Coronary artery (tissue), 2 donors: ENCODE data around the gene TCEA2.

ENCODE experiments used
- DNase-seq: peaks from one replicate; pipeline ENCODE4 v3.0.0-alpha.2; 2017; ENCODE audit warnings: low spot score
- H3K27ac ChIP-seq, 2 donors: fragments of 200-600 bp; sonication (generic); one replicate each; pipeline ENCODE4 v1.5.1; 2016 to 2019
- H3K4me3 ChIP-seq: fragments of 200-600 bp; sonication (generic); 2 replicates; pipeline ENCODE4 v1.5.1; 2016; ENCODE audit warnings: mild to moderate bottlenecking, moderate library complexity
- CTCF ChIP-seq: fragments of 200-600 bp; sonication (generic); IDR thresholded peaks from one replicate; pipeline ENCODE4 v1.5.1; 2019; ENCODE audit warnings: antibody characterized with exemption

TCEA2 gene

GRCh38 chr20:64093013-64093503 lies 30.1 kb downstream of the TCEA2 start:
- DNase-seq, result no peak
- H3K27ac ChIP-seq, result no peak overlapping the region
- no peak overlapping the region for H3K4me3 ChIP-seq
- no peak for TF ChIP-seq CTCF

- Histone ChIP-seq H3K27ac (no peak overlapping the region), H3K4me3 (no peak overlapping the region)
- no peak for TF ChIP-seq CTCF
- DNase-seq, result no peak
Measured at GRCh38 chr20:64095455-64095854, 32.5 kb downstream of the TCEA2 start.

- no peak for DNase-seq
- Histone ChIP-seq H3K27ac (no peak overlapping the region), H3K4me3 (no peak overlapping the region)
- no peak for TF ChIP-seq CTCF
Measured at GRCh38 chr20:64095927-64096326, 32.9 kb downstream of the TCEA2 start.

GRCh38 chr20:64096535-64096934 lies 33.5 kb downstream of the TCEA2 start:
- TF ChIP-seq CTCF, result no peak
- H3K4me3 ChIP-seq, result no peak overlapping the region
- no peak overlapping the region for H3K27ac ChIP-seq
- DNase-seq, result no peak

GRCh38 chr20:64098471-64099013 lies 35.5 kb downstream of the TCEA2 start:
- no peak for DNase-seq
- no peak overlapping the region for H3K4me3 ChIP-seq
- TF ChIP-seq CTCF, result no peak
- no peak overlapping the region for H3K27ac ChIP-seq

- TF ChIP-seq CTCF, result no peak
- no peak for DNase-seq
- no peak overlapping the region for H3K4me3 ChIP-seq
- no peak overlapping the region for H3K27ac ChIP-seq
Measured at GRCh38 chr20:64099086-64099786, 36.2 kb downstream of the TCEA2 start.
